Neural cell (in vitro differentiated cells): ENCODE results near the gene CLSTN2.

ENCODE experiments used
- CTCF ChIP-seq: fragments of 450-650 bp; IDR thresholded peaks from 2 replicates; pipeline ENCODE4 v1.5.1; 2014; ENCODE audit warnings: antibody characterized with exemption, mild to moderate bottlenecking, moderate library complexity; ENCODE audit not compliant: poor library complexity, severe bottlenecking
- EZH2 ChIP-seq: fragments of 200-600, 300-800 bp; shearing (Covaris generic), sonication (generic); IDR thresholded peaks from 2 replicates; pipeline ENCODE4 v1.6.1; 2014; ENCODE audit warnings: antibody characterized with exemption, low read length, borderline replicate concordance, mild to moderate bottlenecking; ENCODE audit not compliant: insufficient read depth, poor library complexity, severe bottlenecking
- POLR2AphosphoS5 ChIP-seq: IDR thresholded peaks from 2 replicates; pipeline ENCODE4 v1.6.1; 2012
- RAD21 ChIP-seq: fragments of 450-650 bp; conservative IDR thresholded peaks from 2 replicates; pipeline ENCODE4 v1.6.1; 2014; ENCODE audit warnings: antibody characterized with exemption, mild to moderate bottlenecking, moderate library complexity
- REST ChIP-seq: IDR thresholded peaks from 2 replicates; pipeline ENCODE4 v1.6.1; 2012; ENCODE audit warnings: borderline replicate concordance
- SMC3 ChIP-seq: fragments of 450-650 bp; conservative IDR thresholded peaks from 2 replicates; pipeline ENCODE4 v1.6.1; 2014; ENCODE audit warnings: antibody characterized with exemption, mild to moderate bottlenecking, moderate library complexity; ENCODE audit not compliant: poor library complexity

- no peak for TF ChIP-seq CTCF
- no peak for TF ChIP-seq POLR2AphosphoS5
- no peak for TF ChIP-seq SMC3
- TF ChIP-seq RAD21 = no peak
- no peak for TF ChIP-seq EZH2
- no peak for TF ChIP-seq REST
These were observed 298.7 kb downstream of the CLSTN2 start for GRCh38 chr3:140233702-140234101.
